Left ventricle myocardium inferior (tissue), 1 donor: Measurements from ENCODE around the gene TRMT112. TPM values are rescaled to one million over a fixed set of nuclear protein-coding genes. Genes with fewer than 3 reads are reported as not detected.
A peak's percentile ranks its signal among the peaks of the same experiment; 100 is the strongest.

Source experiments
- DNase-seq: peaks from one replicate; pipeline ENCODE4 v3.0.0-alpha.2; 2020
- H3K27ac ChIP-seq: fragments of 200-600 bp; replicated peaks from 2 replicates; pipeline ENCODE4 v1.8.0; 2021
- H3K27me3 ChIP-seq: fragments of 200-600 bp; 2 replicates; pipeline ENCODE4 v1.8.0; 2021; ENCODE audit warnings: low read depth
- H3K36me3 ChIP-seq: fragments of 200-600 bp; 2 replicates; pipeline ENCODE4 v1.8.0; 2021
- H3K4me1 ChIP-seq: fragments of 200-600 bp; 2 replicates; pipeline ENCODE4 v1.8.0; 2021
- H3K4me3 ChIP-seq: fragments of 200-600 bp; 2 replicates; pipeline ENCODE4 v1.8.0; 2021; ENCODE audit warnings: mild to moderate bottlenecking, moderate library complexity
- H3K9me3 ChIP-seq: fragments of 200-600 bp; replicated peaks from 2 replicates; pipeline ENCODE4 v1.8.0; 2021
- CTCF ChIP-seq: fragments of 200-600 bp; IDR thresholded peaks from 2 replicates; pipeline ENCODE4 v1.8.0; 2021; ENCODE audit warnings: antibody characterized with exemption, mild to moderate bottlenecking, borderline replicate concordance
- intact Hi-C: fragments of 100-400 bp; cut with micrococcal nuclease; formaldehyde crosslinking; loops from one replicate; pipeline ENCODE4 v1.11.0; 2022
- total RNA-seq: library from RNA; stranded (reverse); fragmentation: NEBNext Ultra II Directional; extraction: Animal tissue kit (Norgen Biotek cat#: 25700); gene quantifications from one replicate; pipeline ENCODE4 v1.2.1, GENCODE V29; 2021
- donor health status: DM: no; HTN: yes; CAD: no; lungs with severe emphysema.

Gene TRMT112
- total RNA-seq, 1 donor from 2014 or later = 97.5 TPM

DNA sequence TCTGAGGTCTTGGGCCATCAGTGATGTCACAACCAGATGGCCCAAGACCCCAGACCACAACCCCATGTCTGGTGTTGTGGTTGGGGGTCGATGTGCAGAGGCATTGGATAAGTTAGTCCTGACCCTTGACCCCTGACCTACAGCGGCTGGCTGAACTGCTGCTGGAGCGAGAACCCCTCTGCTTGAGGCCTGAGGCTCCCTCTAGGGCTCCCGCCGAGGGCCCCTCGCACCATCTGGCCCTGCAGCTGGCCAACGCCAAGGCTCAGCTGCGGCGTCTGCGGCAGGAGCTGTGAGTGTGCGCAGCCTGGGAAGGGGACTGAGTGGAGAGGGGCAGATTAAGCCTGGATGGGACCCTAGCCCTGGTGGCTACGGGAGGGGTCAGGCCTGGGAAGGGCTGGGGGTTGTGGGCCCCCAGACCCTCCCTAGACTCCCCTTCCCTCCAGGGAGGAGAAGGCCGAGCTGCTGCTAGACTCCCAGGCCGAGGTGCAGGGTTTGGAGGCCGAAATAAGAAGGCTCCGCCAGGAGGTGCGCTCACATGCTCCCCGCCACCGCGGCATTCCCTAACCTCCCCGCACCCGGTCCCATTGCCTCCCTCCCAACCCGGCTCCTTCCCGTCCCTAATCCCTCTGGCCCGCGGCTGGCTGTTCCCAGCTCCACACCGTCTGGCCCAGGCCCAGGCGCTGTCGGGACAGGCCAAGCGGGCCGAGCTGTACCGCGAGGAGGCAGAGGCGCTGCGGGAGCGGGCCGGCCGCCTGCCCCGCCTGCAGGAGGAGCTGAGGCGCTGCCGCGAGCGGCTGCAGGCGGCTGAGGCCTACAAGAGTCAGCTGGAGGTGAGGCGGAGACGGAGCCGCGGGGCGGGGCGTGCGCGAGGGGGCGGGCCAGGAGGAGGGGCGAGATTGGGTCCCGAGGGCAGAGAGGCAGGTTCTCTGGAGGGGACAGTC lies 24.8 kb upstream of the TRMT112 start:
- intact Hi-C loops = no loop called here
- Histone ChIP-seq H3K36me3 (no peaks in the 10 kb centered on the region), H3K27ac (peak overlapping the region; percentile 79), H3K9me3 (no peaks in the 10 kb centered on the region), H3K27me3 (peaks cover 7% of the 10 kb centered on the region), H3K4me3 (peak overlapping the region; percentile 61), H3K4me1 (peaks cover 18% of the 10 kb centered on the region)
- DNase-seq = peak; percentile 91
- TF ChIP-seq CTCF = peak; percentile 65

GRCh38 chr11:64341429-64341828 lies 24.1 kb upstream of the TRMT112 start:
- intact Hi-C loops = no loop called here
- no peak for DNase-seq
- peaks cover 18% of the 10 kb centered on the region for H3K4me1 ChIP-seq
- H3K27me3 ChIP-seq = peaks cover 7% of the 10 kb centered on the region
- no peak overlapping the region for H3K27ac ChIP-seq
- no peaks in the 10 kb centered on the region for H3K36me3 ChIP-seq
- no peak for TF ChIP-seq CTCF
- no peaks in the 10 kb centered on the region for H3K9me3 ChIP-seq
- no peak overlapping the region for H3K4me3 ChIP-seq

DNA sequence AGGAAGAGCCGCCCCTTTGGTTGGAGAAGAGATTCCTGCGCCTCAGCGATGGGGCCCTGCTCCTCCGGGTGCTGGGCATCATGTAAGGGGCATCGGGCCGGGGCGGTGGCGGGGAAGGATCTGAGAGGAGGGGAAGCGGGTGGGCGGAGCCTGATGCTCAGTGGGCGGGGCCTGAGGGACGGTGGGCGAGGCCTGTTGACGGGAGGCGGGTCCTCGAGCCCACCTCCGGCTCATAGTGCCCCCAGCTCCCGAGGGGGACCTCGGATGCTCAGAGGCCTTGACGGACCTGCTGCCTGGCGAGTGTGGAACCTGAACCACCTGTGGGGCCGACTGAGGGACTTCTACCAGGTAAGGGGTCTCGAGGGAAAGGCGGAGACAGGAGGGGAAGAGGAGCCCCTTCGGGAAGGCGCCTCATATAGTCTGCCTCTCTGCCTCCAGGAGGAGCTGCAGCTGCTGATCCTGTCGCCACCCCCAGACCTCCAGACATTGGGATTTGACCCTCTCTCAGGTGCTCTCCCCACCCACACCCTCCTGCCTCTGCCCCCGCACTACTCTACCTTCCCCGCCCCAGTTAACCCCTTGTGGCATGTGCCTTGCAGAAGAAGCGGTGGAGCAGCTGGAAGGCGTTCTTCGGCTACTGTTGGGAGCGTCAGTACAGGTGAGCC lies 23.4 kb upstream of the TRMT112 start:
- peak overlapping the region; percentile 36 for H3K4me3 ChIP-seq
- peaks cover 7% of the 10 kb centered on the region for H3K27me3 ChIP-seq
- intact Hi-C loops = no loop called here
- no peak for TF ChIP-seq CTCF
- no peaks in the 10 kb centered on the region for H3K36me3 ChIP-seq
- H3K9me3 ChIP-seq = no peaks in the 10 kb centered on the region
- H3K4me1 ChIP-seq = peaks cover 18% of the 10 kb centered on the region
- no peak overlapping the region for H3K27ac ChIP-seq
- no peak for DNase-seq

- peak; percentile 65 for DNase-seq
- peaks cover 18% of the 10 kb centered on the region for H3K4me1 ChIP-seq
- intact Hi-C loops = no loop called here
- no peaks in the 10 kb centered on the region for H3K36me3 ChIP-seq
- no peak for TF ChIP-seq CTCF
- peak within 1 kb of the TSS; percentile 36 for H3K4me3 ChIP-seq
- no peak within 1 kb of the TSS for H3K27ac ChIP-seq
- H3K9me3 ChIP-seq = no peaks in the 10 kb centered on the region
- H3K27me3 ChIP-seq = peaks cover 7% of the 10 kb centered on the region
These were observed 22.5 kb upstream of the TRMT112 start, which contains the start of gene CCDC88B for GRCh38 chr11:64339754-64340408. Gene CCDC88B, plus strand, starts transcription at chr11:64340204. Its CDS starts 63 bp downstream, at chr11:64340267.

GRCh38 chr11:64339286-64339685 lies 21.9 kb upstream of the TRMT112 start:
- intact Hi-C loops = no loop called here
- H3K27ac ChIP-seq = no peak overlapping the region
- no peak for DNase-seq
- H3K36me3 ChIP-seq = no peaks in the 10 kb centered on the region
- no peaks in the 10 kb centered on the region for H3K9me3 ChIP-seq
- H3K27me3 ChIP-seq = peaks cover 7% of the 10 kb centered on the region
- no peak for TF ChIP-seq CTCF
- H3K4me1 ChIP-seq = peaks cover 18% of the 10 kb centered on the region
- no peak overlapping the region for H3K4me3 ChIP-seq
